Parathyroid adenoma (tissue), 2 donors: ENCODE data around the gene CCNL2.
A peak's percentile ranks its signal among the peaks of the same experiment; 100 is the strongest.
"Not testable (repeated sequence)": the region's sequence is repeated elsewhere in the genome, so short reads cannot be mapped to it uniquely, and the experiment has no call there.

Experiments
- H2AFZ ChIP-seq: fragments of 300-600 bp; sonication (generic); one replicate; pipeline ENCODE4 v1.7.0; 2017; ENCODE audit warnings: antibody characterized with exemption, mild to moderate bottlenecking
- H3K27ac ChIP-seq: fragments of 300-600 bp; sonication (generic); one replicate; pipeline ENCODE4 v1.7.0; 2017
- H3K27me3 ChIP-seq: fragments of 300-600 bp; sonication (generic); one replicate; pipeline ENCODE4 v1.7.0; 2017; ENCODE audit warnings: low read length; ENCODE audit not compliant: control insufficient read depth, insufficient read depth
- H3K36me3 ChIP-seq: fragments of 300-600 bp; sonication (generic); one replicate; pipeline ENCODE4 v1.7.0; 2017; ENCODE audit warnings: low read length; ENCODE audit not compliant: control insufficient read depth, insufficient read depth
- H3K4me1 ChIP-seq: fragments of 300-600 bp; sonication (generic); one replicate; pipeline ENCODE4 v1.7.0; 2017; ENCODE audit warnings: control low read depth
- H3K4me2 ChIP-seq: fragments of 300-600 bp; sonication (generic); one replicate; pipeline ENCODE4 v1.7.0; 2017; ENCODE audit warnings: low read length
- H3K4me3 ChIP-seq: fragments of 300-600 bp; sonication (generic); one replicate; pipeline ENCODE4 v1.7.0; 2017; ENCODE audit warnings: low read depth, low read length
- H3K79me2 ChIP-seq: fragments of 300-600 bp; sonication (generic); one replicate; pipeline ENCODE4 v1.7.0; 2017; ENCODE audit warnings: control low read depth
- H3K9ac ChIP-seq: fragments of 300-600 bp; sonication (generic); one replicate; pipeline ENCODE4 v1.7.0; 2017; ENCODE audit warnings: mild to moderate bottlenecking
- H3K9me3 ChIP-seq: fragments of 300-600 bp; sonication (generic); one replicate; pipeline ENCODE4 v1.7.0; 2017; ENCODE audit warnings: low read length; ENCODE audit not compliant: control insufficient read depth
- TF ChIP-seq, protein P1 (sequence below): fragments of 300-600 bp; sonication (generic); IDR thresholded peaks from one replicate; pipeline ENCODE4 v1.7.0; 2017; ENCODE audit warnings: antibody characterized with exemption, mild to moderate bottlenecking
- donor health status: primary hyperparathyroidism.

CCNL2 gene

DNA sequence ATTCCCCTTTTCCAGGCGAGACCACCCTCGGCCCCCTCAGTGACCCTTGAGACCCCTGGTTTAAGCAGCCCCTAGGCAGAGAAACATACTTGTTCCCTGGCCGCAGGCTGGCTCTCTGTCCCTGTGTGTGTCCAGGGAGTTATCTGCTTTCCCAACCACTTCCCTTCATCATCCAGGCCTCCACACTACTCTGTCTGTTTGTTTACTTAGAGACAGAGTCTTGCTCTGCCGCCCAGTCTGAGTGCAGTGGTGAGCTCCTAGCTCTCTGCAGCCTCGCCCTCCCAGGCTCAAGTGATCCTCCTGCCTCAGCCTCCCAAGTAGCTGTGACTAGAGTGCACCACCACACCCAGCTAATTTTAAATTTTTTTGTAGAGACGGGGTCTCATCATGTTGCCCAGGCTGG, 30.5 kb upstream of the CCNL2 start:
- no peak overlapping the region for H3K4me3 ChIP-seq
- peak overlapping the region; percentile 44 for H3K27ac ChIP-seq
- TF ChIP-seq, protein P1, sequence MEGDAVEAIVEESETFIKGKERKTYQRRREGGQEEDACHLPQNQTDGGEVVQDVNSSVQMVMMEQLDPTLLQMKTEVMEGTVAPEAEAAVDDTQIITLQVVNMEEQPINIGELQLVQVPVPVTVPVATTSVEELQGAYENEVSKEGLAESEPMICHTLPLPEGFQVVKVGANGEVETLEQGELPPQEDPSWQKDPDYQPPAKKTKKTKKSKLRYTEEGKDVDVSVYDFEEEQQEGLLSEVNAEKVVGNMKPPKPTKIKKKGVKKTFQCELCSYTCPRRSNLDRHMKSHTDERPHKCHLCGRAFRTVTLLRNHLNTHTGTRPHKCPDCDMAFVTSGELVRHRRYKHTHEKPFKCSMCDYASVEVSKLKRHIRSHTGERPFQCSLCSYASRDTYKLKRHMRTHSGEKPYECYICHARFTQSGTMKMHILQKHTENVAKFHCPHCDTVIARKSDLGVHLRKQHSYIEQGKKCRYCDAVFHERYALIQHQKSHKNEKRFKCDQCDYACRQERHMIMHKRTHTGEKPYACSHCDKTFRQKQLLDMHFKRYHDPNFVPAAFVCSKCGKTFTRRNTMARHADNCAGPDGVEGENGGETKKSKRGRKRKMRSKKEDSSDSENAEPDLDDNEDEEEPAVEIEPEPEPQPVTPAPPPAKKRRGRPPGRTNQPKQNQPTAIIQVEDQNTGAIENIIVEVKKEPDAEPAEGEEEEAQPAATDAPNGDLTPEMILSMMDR: no peak
- H3K27me3 ChIP-seq: no peaks in the 10 kb centered on the region
- H3K4me1 ChIP-seq: no peaks in the 10 kb centered on the region
- H3K36me3 ChIP-seq: no peaks in the 10 kb centered on the region
- H3K79me2 ChIP-seq: no peaks in the 10 kb centered on the region
- no peak overlapping the region for H3K4me2 ChIP-seq
- no peak overlapping the region for H2AFZ ChIP-seq
- no peak overlapping the region for H3K9ac ChIP-seq
- no peaks in the 10 kb centered on the region for H3K9me3 ChIP-seq

DNA sequence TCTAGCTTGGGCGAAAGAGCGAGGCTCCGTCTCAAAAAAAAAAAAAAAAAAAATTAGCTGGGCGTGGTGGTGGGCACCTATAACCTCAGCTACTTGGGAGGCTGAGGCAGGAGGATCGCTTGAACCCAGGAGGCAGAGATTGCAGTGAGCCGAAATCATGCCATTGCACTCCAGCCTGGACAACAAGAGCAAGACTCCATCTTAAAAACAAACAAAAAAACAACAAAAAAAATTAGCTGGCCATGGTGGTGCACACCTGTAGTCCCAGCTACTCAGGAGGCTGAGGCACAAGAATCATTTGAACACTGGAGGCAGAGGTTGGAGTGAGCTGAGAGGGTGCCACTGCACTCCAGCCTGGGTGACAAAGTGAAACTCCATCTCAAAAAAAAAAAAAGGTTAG, 29.8 kb upstream of the CCNL2 start:
- H3K27me3 ChIP-seq, H3K27ac ChIP-seq, H3K4me1 ChIP-seq, H2AFZ ChIP-seq, H3K9me3 ChIP-seq, H3K79me2 ChIP-seq, H3K9ac ChIP-seq, H3K36me3 ChIP-seq, H3K4me3 ChIP-seq, H3K4me2 ChIP-seq: not testable (repeated sequence)

DNA sequence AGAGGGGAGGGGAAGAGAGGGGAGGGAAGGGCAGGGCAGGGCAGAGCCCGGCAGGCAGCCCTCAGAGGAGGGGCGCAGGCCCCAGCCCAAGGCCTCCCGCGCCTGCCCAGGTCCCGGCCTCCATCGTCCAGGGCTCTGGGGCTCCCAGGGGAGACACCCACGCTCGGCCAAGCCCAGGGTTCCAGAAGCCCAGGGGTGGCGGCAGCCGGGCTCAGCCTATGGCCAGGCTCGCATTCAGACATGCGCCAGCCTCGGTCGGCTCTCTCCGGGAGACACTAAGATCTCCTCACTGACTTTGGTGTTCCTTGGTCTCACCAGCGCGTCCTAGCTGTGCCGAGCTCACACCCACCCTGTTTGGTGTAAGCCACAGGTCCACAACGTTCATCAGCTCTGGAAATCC, 29.0 kb upstream of the CCNL2 start:
- Histone ChIP-seq H3K27me3 (no peaks in the 10 kb centered on the region), H2AFZ (no peak overlapping the region), H3K4me2 (no peak overlapping the region), H3K79me2 (no peaks in the 10 kb centered on the region), H3K4me1 (no peaks in the 10 kb centered on the region), H3K27ac (no peak overlapping the region), H3K36me3 (no peaks in the 10 kb centered on the region), H3K4me3 (no peak overlapping the region), H3K9ac (no peak overlapping the region), H3K9me3 (no peaks in the 10 kb centered on the region)
- TF ChIP-seq, protein P1: no peak

DNA sequence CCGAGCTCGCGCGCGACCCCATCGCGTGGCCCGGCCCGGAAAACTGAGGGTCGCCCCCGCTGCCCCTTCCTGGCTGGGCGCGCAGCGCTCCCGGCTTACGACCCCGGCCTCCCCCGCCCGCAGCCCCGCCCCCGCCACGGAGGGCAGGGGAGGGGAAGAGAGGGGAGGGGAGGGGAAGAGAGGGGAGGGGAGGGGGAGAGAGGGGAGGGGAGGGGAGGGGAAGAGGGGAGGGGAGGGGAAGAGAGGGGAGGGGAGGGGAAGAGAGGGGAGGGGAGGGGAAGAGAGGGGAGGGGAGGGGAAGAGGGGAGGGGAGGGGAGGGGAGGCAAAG, 28.6 kb upstream of the CCNL2 start:
- Histone ChIP-seq H3K9me3 (no peaks in the 10 kb centered on the region), H3K27ac (no peak overlapping the region), H3K79me2 (no peaks in the 10 kb centered on the region), H3K27me3 (no peaks in the 10 kb centered on the region), H3K4me1 (no peaks in the 10 kb centered on the region), H3K9ac (no peak overlapping the region), H3K36me3 (no peaks in the 10 kb centered on the region), H3K4me3 (no peak overlapping the region), H2AFZ (no peak overlapping the region), H3K4me2 (peak overlapping the region; percentile 49)
- TF ChIP-seq, protein P1: no peak

DNA sequence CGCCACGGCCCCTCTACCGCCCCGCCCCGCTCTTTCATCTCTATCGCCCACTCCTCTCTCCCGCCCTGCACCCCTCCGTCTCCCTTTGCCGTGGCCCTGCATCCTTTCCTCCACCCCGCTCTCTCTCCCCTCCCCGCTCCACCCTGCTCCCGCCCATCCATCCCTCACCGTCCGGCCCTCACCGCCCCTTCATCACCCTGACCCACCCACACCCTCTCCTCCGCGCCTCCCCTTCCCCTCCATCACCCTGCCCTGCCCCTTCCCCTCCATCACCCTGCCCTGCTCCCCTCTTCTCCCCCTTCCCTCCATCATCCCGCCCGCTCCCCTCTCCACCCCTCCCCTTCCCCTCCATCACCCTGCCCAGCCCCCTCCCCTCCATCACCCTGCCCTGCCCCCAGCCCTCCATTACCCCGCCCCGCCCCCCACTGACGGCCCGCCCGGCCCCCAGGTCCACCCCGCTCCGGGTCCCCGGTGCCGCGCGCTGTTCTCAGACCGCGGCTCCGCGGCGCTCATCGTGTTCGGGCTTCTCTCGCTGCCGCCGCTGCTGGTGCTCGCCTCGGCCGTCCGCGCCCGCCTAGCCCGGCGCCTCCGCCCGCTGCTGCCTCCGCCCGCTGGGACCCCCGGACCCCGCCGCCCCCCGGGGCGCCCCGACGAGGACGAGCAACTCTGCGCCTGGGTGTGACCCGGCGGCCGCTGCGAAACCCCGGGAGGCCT, 28.1 kb upstream of the CCNL2 start:
- H3K27ac ChIP-seq: no peak overlapping the region
- no peaks in the 10 kb centered on the region for H3K36me3 ChIP-seq
- H3K4me2 ChIP-seq: peak overlapping the region; percentile 49
- no peaks in the 10 kb centered on the region for H3K27me3 ChIP-seq
- H3K79me2 ChIP-seq: no peaks in the 10 kb centered on the region
- no peak overlapping the region for H3K9ac ChIP-seq
- H3K9me3 ChIP-seq: no peaks in the 10 kb centered on the region
- H3K4me1 ChIP-seq: no peaks in the 10 kb centered on the region
- TF ChIP-seq, protein P1: no peak
- no peak overlapping the region for H2AFZ ChIP-seq
- no peak overlapping the region for H3K4me3 ChIP-seq
